CD4-positive, alpha-beta T cell treated with Interferon gamma for 1 hour (primary cell): ENCODE results near the gene MRPL4.

ENCODE experiments used
- DNase-seq: peaks from one replicate; pipeline ENCODE4 v3.0.0-alpha.2; 2020

Gene MRPL4

GRCh38 chr19:10251792-10252694 is at the start of gene MRPL4:
TSS of gene MRPL4 (plus strand) at chr19:10252214. CDS start at chr19:10252254, 40 bp downstream.
- peak; percentile 97 for DNase-seq

DNA sequence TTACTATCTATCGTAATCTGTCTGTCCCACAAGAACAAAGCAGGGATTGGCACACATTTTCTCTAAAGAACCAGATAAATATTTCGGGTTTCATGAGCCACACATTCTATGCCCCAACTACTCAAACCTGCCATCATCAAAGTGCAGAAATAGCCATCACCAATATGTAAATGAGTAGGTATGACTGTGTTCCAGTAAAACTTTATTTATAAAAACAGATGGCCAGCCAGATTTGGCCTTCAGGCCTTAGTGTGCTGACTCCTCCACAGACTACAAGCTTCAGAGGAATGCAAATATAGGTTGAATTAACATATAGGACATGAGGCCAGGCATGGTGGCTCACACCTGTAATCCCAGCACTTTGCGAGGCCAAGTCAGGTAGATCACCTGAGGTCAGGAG is 48.3 kb upstream of the MRPL4 start:
- DNase-seq, result no peak

DNA sequence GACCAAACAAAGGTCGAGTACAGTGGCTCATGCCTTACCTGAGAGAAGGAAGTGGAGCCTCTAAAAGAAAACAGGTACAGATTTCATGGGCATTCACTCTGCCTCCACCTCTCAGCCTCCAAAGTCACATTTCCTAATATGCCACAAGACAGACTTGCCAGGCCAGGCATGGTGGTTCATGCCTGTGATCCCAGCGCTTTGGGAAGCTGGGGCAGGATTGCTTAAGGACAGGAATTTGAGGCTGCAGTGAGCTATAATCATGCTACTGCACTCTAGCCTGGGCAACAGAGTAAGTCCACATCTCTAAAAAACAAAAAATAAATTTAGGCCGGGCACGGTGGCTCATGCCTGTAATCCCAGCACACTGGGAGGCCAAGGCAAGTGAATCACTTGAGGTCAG is 46.4 kb upstream of the MRPL4 start:
- no peak for DNase-seq

- DNase-seq, result no peak
These were observed 45.7 kb upstream of the MRPL4 start for GRCh38 chr19:10206226-10206885.

GRCh38 chr19:10207026-10207425 is 45.0 kb upstream of the MRPL4 start:
- no peak for DNase-seq

DNA sequence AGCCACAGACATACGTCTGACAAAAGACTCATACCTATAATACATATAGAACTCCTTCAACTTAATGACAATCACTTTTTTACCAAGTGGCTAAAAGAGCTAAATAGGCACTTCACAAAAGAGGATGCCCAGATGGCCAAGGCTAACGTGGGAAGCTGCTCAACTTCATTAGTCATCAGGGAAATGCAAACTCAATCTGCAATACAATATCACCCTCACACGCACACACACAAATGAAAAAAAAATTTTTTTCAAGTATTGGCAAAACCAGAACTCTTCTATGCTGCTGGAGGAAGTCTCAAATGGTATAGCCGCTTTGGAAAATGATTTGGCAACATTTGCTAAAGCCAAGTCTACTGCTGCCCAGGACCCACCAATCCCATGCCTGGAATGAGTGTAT is 42.7 kb upstream of the MRPL4 start:
- no peak for DNase-seq

GRCh38 chr19:10211061-10211460 is 41.0 kb upstream of the MRPL4 start:
- no peak for DNase-seq

DNA sequence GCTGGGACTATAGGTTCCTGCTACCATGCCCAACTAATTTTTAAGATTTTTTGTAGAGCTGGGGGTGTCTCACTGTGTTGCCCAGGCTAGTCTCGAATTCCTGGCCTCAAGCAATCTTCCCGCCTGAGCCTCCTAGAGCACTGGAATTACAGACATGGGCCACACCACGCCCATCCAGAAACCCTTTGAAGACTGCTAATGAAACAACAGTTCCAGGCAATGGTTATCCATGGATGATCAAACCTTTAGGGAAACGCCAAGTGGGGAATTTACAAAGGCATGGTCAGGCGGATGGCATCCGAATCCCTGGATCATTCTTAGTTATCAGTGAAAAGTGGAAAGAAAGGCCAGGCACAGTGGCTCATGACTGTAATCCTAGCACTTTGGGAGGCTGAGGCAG is 40.3 kb upstream of the MRPL4 start:
- no peak for DNase-seq

GRCh38 chr19:10214784-10215183 is 37.2 kb upstream of the MRPL4 start:
- DNase-seq, result no peak

GRCh38 chr19:10217085-10217484 is 34.9 kb upstream of the MRPL4 start:
- DNase-seq, result no peak

DNA sequence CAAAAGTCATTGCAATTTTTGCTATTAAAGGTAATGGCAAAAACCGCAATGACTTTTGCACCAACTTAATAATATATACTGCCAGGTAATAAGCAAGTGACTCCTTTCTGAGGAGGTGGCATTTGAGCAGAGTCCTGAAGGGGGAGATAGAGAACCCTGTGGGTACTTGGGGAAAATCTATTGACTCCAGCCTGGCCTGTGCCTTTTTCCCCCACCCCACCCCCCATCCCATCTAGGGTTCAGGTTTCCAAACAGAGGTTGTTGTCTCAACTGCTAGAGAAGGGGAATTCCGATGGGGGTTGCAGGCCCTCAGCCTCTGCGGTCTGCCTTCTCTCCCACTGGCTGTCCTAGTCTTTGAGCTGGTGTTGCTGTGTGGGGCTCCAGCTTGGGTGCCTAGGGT is 32.3 kb upstream of the MRPL4 start:
- peak; percentile 15 for DNase-seq

- DNase-seq, result no peak
These were observed 31.3 kb upstream of the MRPL4 start for GRCh38 chr19:10220695-10221094.

GRCh38 chr19:10222201-10222890 is 29.7 kb upstream of the MRPL4 start:
- DNase-seq, result no peak

DNA sequence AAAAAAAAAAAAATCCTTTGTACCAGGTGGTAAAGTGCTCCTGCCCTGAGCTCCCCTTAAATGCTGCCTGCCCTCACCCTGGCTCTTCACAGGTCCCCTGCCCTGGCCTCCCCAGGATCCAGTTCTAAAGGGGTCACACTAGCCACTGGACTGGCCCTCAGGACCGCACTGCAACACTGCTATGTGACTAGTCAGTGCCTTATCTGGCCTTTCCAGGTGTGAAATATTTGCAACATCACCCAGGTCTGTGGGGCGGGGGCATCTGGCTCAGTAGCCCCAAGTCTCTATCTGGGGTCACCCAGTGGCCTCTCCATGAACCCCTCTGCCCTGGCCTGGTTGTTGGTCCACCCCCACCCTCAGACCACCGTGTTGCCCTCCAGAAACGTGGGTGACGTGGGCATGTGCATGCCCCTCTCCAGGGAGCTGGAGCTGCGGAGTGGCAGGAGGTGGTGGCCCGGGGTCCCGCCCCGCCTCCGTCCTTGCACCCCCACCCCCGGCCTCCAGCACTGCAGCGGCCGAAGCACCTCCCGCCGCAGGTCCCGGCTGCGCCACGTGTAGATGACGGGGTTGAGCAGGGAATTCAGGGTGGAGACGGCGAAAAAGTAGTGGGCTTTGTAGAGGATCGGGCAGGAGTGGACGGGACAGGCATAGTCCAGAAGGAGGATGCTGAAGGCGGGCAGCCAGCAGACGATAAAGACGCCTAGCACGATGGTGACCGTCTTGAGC is 28.4 kb upstream of the MRPL4 start:
- DNase-seq, result no peak

GRCh38 chr19:10224337-10224736 is 27.7 kb upstream of the MRPL4 start:
- no peak for DNase-seq

DNA sequence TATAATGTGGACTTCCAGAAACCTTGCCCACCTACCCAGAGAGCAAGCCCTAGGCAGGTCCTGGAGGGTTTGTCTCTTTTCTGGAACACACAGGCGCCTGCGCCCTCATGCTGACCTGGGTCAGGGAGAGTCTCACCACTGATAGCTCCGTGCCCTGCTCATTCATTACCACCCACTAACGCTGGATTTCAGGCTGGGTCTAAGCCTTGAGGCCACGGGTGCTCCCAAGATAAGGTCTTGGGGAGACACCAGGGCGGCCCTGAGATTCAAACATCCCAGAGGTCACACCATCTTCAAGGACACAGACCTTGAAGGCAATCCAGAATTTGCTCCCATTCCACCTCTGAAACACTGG is 26.0 kb upstream of the MRPL4 start:
- DNase-seq, result no peak

DNA sequence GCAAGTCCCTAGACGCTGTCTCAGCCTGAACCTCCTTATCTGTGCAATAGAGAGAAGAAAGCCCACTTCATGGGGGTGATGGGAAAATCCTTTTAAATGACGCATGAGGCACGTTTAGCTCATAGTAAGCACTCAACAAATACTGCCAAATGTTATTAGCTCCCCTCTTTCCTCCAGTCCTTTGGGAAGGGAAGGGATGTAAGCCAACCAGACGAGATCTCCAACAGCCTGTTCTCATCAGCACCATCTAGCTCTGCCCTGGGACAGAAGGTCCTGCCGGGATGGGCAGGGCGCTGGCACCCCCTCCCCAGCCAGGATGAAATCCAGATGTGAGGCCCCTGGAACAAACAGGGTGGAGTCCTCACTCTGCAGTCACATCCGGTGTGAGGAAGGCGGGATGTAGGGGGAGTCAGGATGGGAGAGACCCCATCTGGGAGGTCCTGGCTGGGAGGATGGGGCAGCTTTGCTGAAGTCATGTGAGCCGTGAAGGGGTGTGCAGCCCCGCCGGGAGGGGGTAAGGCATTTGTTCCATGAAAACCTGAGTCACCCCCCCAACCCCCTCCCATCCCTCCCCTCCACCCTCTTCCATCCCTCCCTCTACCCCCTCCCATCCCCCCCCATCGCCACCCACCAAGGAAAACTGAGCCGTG is 25.5 kb upstream of the MRPL4 start:
- DNase-seq, result no peak

DNA sequence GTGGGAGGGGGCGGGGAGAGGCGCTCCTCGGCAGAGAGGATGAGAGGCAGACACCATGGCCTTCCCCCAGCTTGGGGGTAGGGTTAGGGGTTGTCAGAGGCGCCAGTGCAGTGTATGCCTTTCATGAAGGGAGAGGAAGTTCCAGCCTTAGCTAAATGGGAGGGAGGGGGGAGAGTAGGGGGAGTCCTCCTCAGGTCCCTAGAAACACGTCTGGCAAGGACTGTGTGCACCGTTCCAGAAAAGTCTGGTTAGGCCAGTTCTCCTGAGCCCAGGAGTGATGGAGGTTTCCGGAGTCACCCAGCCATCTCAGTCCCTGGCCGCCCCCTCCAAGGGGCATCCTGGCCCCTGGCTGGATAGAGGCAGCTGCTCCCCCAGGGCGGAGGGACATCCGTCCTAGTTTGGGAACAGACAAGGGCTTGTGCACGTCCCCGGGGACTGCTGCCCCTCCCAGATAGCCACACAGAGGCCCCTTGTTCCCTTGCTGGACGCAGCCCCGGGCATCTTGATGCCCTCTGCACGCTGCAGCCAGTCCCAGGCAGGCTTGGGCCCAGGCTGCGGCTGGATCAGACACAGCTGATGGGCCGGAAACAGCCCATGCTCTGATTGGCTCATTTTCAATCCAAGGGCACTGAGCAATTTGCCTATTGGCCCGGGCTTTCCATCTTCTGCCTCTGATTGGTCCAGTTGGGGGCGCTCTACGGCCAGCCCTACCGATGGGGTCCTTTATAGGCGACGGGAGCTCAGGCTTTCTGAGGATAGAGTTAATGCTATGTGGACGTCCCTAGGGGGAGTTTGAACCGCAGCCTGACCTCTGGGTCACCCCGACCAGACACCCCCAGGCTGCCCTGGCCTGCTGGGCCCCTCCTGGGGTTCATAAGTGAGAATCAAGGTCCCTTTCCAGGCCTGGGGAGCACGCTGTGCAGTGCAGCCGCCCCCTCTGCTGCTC is 24.7 kb upstream of the MRPL4 start:
- no peak for DNase-seq

- no peak for DNase-seq
These were observed 23.6 kb upstream of the MRPL4 start for GRCh38 chr19:10228393-10228792.

DNA sequence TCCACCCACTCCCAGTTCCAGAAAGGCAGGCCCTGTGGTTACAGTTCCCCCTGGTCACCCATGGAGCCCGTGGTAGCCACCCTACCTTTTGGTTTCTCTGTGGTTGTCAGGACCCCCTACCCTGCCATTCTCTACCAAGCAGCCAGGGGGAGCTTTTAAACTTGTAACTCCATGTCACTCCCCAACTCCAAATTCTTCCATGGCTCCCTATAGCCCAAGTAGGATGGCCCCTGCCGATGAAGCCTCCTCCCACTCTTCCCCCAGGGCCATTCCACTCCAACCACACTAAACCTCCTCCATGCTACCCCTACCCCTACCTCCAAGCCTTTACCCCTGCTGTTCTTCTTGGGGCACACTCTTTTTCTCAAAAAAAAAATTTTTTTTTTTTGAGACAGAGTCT is 23.1 kb upstream of the MRPL4 start:
- DNase-seq, result peak; percentile 39

DNA sequence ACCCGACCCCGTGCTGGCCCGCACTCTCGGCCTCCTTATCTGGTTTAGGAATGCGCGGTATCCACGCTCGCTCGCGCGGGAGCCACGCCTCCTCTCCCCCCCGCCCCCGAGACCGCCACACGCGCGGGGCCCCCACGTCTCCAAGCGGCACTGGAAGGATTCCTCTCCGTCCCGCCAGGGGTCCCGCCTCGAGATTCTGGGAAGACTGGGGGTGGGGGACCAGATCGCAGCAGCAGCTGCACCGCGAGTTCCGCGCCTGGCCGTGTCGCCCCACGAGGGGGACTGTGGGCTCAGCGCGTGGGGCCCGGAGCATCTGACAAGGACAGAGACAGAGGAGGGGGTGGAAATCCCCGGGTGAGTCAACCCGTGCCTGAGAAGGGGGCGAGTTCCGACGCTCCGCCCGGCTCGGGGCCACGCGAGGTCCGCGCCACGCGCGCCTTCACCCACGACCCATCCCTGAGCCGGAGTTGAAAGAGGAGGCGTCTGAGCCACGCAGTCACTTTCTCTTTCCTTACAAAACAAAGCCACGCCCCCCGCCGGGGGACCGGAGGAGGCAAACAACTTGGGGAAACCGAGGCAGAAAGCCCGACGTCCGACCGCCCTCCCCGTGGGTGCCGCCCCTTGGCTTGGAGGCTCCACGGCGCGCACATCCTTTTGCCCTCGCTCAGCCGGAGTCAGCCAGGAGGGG is 21.7 kb upstream of the MRPL4 start:
- DNase-seq, result peak; percentile 75
